Activated CD4-positive, alpha-beta T cell treated with anti-CD3 and anti-CD28 coated beads, Interleukin-2, Interleukin-4, amounts not matched to agents 100 ng/mL and 50 ng/mL, durations not matched to agents 16 hours and 8 hours (primary cell): ENCODE results near the gene SLC29A3.

Source experiments
- DNase-seq: peaks from one replicate; pipeline ENCODE4 v3.0.0-alpha.2; 2020; ENCODE audit warnings: low spot score

The SLC29A3 gene

GRCh38 chr10:71321386-71321785, 2.3 kb downstream of the SLC29A3 start:
- no peak for DNase-seq

GRCh38 chr10:71323407-71323806, 4.3 kb downstream of the SLC29A3 start:
- peak; percentile 53 for DNase-seq

- no peak for DNase-seq
These were observed 5.7 kb downstream of the SLC29A3 start for GRCh38 chr10:71324743-71325142.

- no peak for DNase-seq
These were observed 6.2 kb downstream of the SLC29A3 start for GRCh38 chr10:71325267-71325666.

- no peak for DNase-seq
These were observed 7.4 kb downstream of the SLC29A3 start for GRCh38 chr10:71326464-71326881.

GRCh38 chr10:71330789-71331404, 11.8 kb downstream of the SLC29A3 start:
- DNase-seq, result no peak

DNA sequence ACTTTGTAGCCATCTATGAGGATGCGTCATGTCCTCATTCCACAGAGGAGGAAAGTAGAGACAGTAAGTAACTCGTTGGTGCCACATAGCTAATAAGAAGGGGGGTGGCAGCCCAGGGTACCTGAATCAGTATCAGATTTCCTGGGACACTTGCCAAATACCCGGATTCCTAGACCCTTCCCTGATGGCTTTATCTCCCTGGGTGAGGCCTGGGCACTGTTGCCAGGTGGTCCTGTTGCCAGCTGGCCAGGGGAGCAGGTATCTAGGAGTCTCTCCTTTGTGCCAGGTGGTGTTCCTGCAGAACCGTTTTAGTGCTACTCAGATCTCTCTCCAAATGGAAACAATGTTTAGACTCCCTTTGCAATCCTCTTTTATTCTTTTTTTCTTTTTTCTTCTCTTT, 12.7 kb downstream of the SLC29A3 start:
- DNase-seq, result no peak

GRCh38 chr10:71332466-71332865, 13.4 kb downstream of the SLC29A3 start:
- DNase-seq, result no peak

- no peak for DNase-seq
These were observed 14.2 kb downstream of the SLC29A3 start for GRCh38 chr10:71333129-71333887.

DNA sequence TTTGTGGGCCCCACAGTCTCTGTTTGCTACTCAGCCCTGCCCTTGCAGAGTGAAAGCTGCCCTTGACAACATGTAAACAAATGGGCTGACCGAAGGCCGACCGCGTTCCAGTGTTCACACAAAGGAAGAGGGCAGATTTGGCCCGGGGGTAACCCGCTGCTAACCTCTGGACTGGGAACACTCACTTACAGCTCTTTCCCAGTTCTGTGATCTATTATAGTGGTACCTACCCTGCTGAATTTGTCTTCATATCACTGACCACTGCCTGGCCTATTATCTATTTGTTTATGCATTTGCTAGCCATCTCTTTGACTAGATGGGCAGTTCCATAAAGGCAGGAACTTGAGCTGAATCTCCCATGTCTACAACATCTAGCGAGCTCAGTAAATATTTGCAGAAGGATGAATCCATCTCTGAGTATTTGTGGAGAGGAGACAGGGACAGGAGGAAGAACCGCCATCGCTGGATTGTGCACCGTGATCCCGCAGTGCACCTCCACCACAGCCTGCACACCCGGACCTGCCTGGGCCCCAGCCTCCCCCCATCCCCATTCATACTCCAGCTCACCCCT, 15.2 kb downstream of the SLC29A3 start:
- no peak for DNase-seq

DNA sequence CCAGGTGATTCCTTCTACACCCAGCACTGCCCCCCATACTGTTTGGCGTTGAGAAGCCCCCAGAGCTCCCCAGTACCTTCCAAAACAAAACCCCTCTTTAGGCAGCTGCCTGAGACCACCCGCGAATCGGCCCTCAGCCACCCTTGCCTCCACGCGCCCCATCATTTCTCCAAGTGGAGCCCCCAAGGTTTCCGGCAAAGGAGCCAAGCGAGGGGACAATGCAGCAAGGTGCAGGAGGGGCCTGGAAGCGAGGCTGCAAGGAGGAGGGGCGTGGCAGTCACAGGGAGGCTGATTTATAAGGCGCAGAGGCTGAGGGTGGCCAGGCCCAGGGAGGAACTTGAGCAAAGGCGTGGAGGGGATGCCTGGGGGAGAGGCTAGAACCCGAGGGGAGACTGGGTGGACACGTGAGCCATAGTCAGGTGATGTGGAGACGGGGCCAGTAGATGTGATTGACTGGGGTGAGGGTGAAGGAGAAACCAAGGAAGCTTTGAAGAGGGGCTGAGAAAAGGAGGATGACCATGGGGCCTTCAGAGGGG, 16.2 kb downstream of the SLC29A3 start:
- no peak for DNase-seq

DNA sequence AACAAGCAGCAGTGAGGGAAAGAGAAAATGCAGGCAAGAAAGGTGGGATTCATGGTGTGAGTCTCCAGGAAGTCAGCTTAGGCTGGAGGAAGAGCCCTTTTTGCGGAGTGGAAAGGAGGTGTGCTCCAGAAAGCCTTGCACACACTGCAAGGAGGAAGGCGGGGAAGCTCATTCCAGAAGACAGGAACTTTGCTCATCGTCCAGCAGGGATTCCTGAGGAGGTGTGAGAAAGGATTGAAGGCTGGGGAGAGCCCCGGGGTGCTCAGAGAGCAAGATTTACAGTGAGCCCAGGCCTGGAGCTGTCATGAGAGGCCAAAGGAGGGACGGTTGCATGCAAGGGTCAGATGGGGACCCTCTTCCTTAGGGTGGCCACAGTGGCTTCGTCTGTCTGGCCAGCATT, 17.6 kb downstream of the SLC29A3 start:
- DNase-seq, result no peak

GRCh38 chr10:71337219-71337701, 18.2 kb downstream of the SLC29A3 start:
- DNase-seq, result no peak

- DNase-seq, result no peak
These were observed 19.9 kb downstream of the SLC29A3 start for GRCh38 chr10:71338728-71339495.

DNA sequence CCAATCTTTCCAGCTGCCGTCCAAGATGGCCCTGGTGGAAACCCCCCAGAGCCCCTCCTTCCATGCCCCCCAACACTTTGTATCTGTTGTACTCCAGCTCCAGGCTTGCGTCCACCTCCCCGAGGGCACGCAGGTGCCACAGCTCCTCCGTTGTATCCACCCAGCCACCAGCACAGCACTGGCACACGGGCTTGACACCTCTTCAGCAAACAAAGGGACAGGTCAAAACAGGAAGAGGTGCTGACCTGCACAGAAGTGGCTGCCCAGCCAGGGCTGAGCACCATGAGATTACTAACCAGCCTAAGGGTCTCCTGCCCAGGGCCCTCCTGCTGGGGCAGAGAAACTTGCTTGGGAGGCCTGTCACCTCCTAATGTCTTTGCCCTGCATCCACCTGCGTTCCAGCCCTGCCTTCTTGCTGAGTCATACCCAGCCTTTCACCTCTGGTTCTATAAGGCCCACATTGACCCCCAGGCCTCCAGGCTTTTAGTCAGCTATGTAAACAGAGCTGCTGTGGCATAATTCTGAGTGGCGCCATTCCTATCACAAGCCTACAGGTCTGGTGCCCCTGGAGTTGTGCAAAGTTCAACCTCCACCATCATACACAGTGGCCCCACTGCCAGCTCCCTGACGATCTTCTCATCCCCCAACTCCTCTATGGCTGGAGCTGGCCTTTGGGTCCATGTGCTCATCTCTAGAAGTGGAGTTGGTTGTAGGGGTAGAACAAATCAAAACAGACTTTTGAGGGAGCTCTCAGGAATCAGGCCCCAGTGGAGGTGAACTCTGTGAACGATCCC, 20.9 kb downstream of the SLC29A3 start:
- no peak for DNase-seq

DNA sequence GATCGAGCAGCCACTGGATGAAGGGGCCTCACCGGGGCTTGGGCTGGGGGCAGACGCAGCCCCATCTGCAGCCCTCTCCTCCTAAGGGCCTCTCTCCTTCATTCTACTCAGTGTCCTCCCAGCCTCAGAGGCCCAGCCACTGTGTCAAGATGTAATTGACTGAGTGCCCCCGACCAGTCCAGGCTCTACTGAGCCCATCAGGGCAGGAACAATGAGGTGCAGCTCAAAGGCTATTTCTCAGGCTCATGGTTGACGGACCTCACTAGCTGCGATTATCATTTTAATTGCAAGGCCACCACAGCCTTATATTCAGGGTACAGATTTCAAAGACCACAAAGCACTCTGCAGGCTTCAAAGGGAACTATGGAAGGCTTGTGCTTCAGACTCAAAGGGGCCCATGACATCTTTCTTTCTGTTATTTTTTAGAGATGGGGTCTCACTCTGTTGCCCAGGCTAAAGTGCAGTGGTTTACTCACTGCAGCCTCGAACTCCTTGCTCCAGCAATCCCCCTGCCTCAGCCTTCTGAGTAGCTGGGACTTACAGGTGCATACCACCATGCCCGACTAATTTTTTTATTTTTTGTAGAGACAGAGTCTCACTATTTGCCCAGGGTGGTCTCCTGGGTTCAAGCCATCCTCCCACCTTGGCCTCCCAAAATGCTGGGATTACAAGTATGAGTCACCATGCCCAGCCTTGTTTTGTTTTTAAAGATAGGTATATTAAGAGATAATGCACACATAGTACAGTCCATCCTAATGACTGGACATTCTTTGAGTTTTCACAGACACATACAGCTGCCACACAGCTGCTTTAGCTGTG, 23.7 kb downstream of the SLC29A3 start:
- DNase-seq, result no peak

GRCh38 chr10:71343392-71343773, 24.3 kb downstream of the SLC29A3 start:
- DNase-seq, result no peak

DNA sequence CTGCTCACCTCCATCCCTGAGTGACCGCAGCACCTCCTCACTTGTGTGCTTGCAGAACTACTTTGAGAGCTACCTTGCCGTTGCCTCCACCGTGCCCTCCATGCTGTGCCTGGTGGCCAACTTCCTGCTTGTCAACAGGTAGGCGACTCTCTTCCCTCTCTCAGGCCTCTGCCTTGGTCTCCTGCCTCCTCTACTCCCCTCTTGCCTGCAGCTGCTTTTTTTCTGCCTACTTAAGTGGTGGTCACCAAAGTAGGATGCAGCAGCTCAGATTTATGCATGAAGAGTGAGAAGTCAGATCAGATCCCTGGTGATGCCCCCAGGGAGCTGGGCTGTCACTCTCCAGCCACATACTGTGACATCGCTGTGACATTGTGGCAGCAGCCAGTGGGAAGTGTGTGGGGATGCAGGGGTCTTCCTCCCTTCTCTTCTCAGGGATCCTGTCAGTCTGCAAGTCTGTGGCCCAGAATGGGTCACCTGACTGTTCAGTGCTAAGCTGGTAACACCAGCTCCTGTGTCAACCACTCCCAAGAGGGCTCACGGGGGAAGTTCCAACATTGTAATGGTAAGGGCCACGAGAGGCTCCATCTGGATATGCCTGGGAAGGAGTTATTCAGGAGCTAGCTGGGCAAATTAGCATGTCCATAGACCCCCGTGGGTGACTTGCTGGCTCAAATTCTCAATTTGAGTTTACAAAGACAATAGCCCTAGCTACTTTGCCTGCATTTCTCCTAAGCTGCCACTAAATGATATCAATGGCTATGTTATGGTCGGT, 25.3 kb downstream of the SLC29A3 start:
- no peak for DNase-seq

DNA sequence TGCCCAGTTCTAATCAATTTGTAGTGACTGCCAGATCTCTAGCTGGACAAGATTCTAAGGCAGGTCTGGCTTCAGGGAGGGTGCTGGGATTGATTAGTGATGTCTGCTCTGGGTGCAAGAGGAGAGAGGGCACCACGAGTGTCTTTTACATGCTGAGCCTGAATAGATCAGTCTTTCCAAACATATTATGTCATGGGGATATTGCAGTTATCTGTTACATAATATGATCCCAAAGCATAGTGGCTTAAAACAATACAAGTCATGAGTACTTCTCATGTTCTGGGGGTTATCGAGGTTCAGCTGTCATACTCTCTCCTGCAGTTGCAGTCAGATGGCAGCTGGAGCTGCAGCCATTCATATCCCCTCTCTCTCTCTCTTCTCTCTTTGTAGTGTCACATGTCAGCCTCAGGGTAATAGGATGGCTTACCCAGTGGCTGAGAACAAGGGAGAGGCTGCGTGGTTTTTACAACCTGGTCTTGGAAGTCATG, 26.0 kb downstream of the SLC29A3 start:
- DNase-seq, result no peak

DNA sequence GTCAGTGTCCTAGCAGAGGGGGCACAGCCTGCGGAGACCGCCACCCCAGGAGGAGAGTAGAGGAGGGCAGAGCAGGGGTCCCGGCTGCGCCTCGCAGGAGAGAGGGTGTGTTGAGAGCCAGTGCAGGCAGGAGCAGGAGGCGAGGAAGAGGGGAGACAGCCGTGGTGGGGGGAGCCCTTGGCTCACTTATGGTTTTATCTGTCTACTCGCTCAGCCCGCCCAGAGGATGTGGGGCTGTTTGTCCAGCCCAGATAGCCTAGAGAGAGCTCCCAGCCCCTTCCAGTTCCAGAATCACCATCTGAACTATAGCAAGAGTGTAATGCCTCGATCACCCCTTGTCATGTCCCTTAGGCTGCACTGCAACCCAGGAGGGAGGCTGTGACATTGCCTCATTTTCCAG, 26.6 kb downstream of the SLC29A3 start:
- DNase-seq, result no peak
